Tibial nerve (tissue), 4 donors: ENCODE data around the gene TP63. TPM values are rescaled to one million over a fixed set of nuclear protein-coding genes. Genes with fewer than 3 reads are reported as not detected.

Experiments used
- DNase-seq, 2 donors: peaks; one replicate each; pipeline ENCODE4 v3.0.0-alpha.2; 2019; ENCODE audit warnings: low spot score in 2 of 2
- H3K27ac ChIP-seq, 4 donors: fragments of 200-600 bp; sonication (generic) in 3 of 4; one replicate each; pipeline ENCODE4 v1.5.1; 2017 to 2019; ENCODE audit warnings: mild to moderate bottlenecking in 1 of 4
- H3K27me3 ChIP-seq, 2 donors: fragments of 200-600 bp; sonication (generic) in 1 of 2; one replicate each; pipeline versions ENCODE4 v1.5.1 to v1.6.0; 2017 to 2019
- H3K36me3 ChIP-seq, 3 donors: fragments of 200-600 bp; sonication (generic); one replicate each; pipeline ENCODE4 v1.5.1; 2018 to 2019
- H3K4me1 ChIP-seq, 4 donors: fragments of 200-600 bp; sonication (generic) in 3 of 4; one replicate each; pipeline ENCODE4 v1.5.1; 2017 to 2019
- H3K4me3 ChIP-seq, 4 donors: fragments of 200-600 bp; sonication (generic) in 3 of 4; one replicate each; pipeline ENCODE4 v1.5.1; 2017 to 2019; ENCODE audit warnings: mild to moderate bottlenecking in 1 of 4, moderate library complexity in 1 of 4
- H3K9me3 ChIP-seq, 4 donors: fragments of 200-600 bp; sonication (generic) in 3 of 4; one replicate each; pipeline ENCODE4 v1.5.1; 2017 to 2019
- CTCF ChIP-seq, 5 experiments: fragments of 200-600 bp in 3 of 5; fragments of 450-650 bp in 2 of 5; sonication (generic) in 3 of 5; IDR thresholded peaks; one replicate each; pipeline ENCODE4 v1.5.1; 2016 to 2019; ENCODE audit warnings: antibody characterized with exemption in 5 of 5, mild to moderate bottlenecking in 3 of 5, moderate library complexity in 2 of 5
- EP300 ChIP-seq, 2 donors: sonication (generic); formaldehyde crosslinking; IDR thresholded peaks; one replicate each; pipeline ENCODE4 v1.6.1; 2017; ENCODE audit warnings: antibody characterized with exemption in 2 of 2, mild to moderate bottlenecking in 1 of 2
- POLR2A ChIP-seq, 2 donors: fragments of 450-650 bp; IDR thresholded peaks; one replicate each; pipeline ENCODE4 v1.6.1; 2017; ENCODE audit warnings: antibody characterized with exemption in 2 of 2, mild to moderate bottlenecking in 2 of 2, moderate library complexity in 2 of 2
- WGBS, 2 donors: methylation state at CpG; one replicate each; pipeline ENCODE4 v1.1.5; 2018; 5-methylcytosine and 5-hydroxymethylcytosine counted together
- total RNA-seq, 4 donors: library from RNA; depleted of rRNA; stranded (reverse); fragments of >200 nt; gene quantifications; one replicate each; pipeline ENCODE4 v1.1.0, GENCODE V29; 2016

Gene TP63
- total RNA-seq, 4 donors from 2014 or later, result 1.7 to 7.5 (median 4.2) TPM; not detected in 1

- 93 to 96% methylated on average over 3 of the region's 3 CpGs for WGBS, 2 donors
- DNase-seq, result no peak
- Histone ChIP-seq H3K9me3 (no peaks in the 10 kb centered on the region), H3K27me3 (no peaks in the 10 kb centered on the region), H3K4me1 (no peaks in the 10 kb centered on the region), H3K4me3 (no peak overlapping the region), H3K27ac (no peak overlapping the region), H3K36me3 (no peaks in the 10 kb centered on the region)
- no peak for TF ChIP-seq POLR2A (IDR thresholded peaks at IDR 0.05)
- no peak for TF ChIP-seq EP300 (IDR thresholded peaks at IDR 0.05)
- no peak for TF ChIP-seq CTCF (IDR thresholded peaks at IDR 0.05)
Observed at GRCh38 chr3:189853906-189854305, 222.7 kb downstream of the TP63 start.

- Histone ChIP-seq H3K9me3 (no peaks in the 10 kb centered on the region), H3K4me1 (no peaks in the 10 kb centered on the region), H3K36me3 (no peaks in the 10 kb centered on the region), H3K4me3 (no peak overlapping the region), H3K27me3 (no peaks in the 10 kb centered on the region), H3K27ac (no peak overlapping the region)
- no peak for DNase-seq
- WGBS, 2 donors, result 81% methylated on average over 4 of the region's 4 CpGs
- TF ChIP-seq CTCF (IDR thresholded peaks at IDR 0.05), result no peak
- no peak for TF ChIP-seq EP300 (IDR thresholded peaks at IDR 0.05)
- TF ChIP-seq POLR2A (IDR thresholded peaks at IDR 0.05), result no peak
Observed at GRCh38 chr3:189860296-189860695, 229.1 kb downstream of the TP63 start.

DNA sequence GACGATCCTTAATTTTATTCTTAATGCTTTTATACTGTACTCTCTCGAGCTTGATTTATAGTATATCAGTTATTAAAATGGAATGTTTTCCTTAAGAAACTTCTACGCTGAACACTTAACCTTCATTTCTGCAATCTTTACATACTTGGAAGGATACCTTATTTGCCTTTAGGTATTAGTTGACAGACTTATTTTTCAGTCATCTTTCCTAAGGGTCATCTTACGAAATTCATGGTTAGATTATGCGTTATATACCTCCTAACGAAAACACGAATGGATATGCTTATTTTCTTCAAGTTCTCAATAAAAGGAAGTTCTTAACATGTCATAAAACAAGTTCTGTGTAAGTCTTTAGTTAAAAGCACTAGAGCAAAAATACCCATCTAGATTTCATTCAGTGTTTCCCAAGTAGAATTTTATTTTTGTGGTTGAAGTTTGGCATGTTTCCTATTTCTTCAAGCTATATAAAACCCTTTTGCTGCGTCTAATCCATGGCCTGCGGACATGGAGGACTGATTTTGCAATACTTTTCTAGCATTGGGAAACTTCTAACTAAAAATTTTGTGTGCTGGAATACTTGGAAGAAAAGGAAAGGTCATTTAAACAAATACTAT is 231.3 kb downstream of the TP63 start:
- H3K4me1 ChIP-seq, result no peaks in the 10 kb centered on the region
- no peak for DNase-seq
- 70 to 91% methylated on average over 9 of the region's 9 CpGs for WGBS, 2 donors
- no peak overlapping the region for H3K4me3 ChIP-seq
- H3K27me3 ChIP-seq, result no peaks in the 10 kb centered on the region
- H3K36me3 ChIP-seq, result no peaks in the 10 kb centered on the region
- no peak for TF ChIP-seq EP300 (IDR thresholded peaks at IDR 0.05)
- TF ChIP-seq POLR2A (IDR thresholded peaks at IDR 0.05), result no peak
- TF ChIP-seq CTCF (IDR thresholded peaks at IDR 0.05), result no peak
- H3K9me3 ChIP-seq, result no peaks in the 10 kb centered on the region
- H3K27ac ChIP-seq, result no peak overlapping the region

GRCh38 chr3:189863031-189863430 is 231.8 kb downstream of the TP63 start:
- 76 to 87% methylated on average over 3 of the region's 3 CpGs for WGBS, 2 donors
- H3K27ac ChIP-seq, result peak overlapping the region in 1 of 4 donors; percentile 19
- no peaks in the 10 kb centered on the region for H3K9me3 ChIP-seq
- no peaks in the 10 kb centered on the region for H3K27me3 ChIP-seq
- H3K4me1 ChIP-seq, result no peaks in the 10 kb centered on the region
- H3K36me3 ChIP-seq, result no peaks in the 10 kb centered on the region
- TF ChIP-seq POLR2A (IDR thresholded peaks at IDR 0.05) (no peak), CTCF (IDR thresholded peaks at IDR 0.05) (no peak), EP300 (IDR thresholded peaks at IDR 0.05) (no peak)
- no peak overlapping the region for H3K4me3 ChIP-seq
- no peak for DNase-seq

- no peaks in the 10 kb centered on the region for H3K27me3 ChIP-seq
- H3K9me3 ChIP-seq, result peaks cover 0 to 5% (median 0%) of the 10 kb centered on the region in 4 donors
- no peak for TF ChIP-seq POLR2A (IDR thresholded peaks at IDR 0.05)
- no peak for TF ChIP-seq EP300 (IDR thresholded peaks at IDR 0.05)
- TF ChIP-seq CTCF (IDR thresholded peaks at IDR 0.05), result no peak
- no peak overlapping the region for H3K27ac ChIP-seq
- H3K36me3 ChIP-seq, result peaks cover 0 to 18% (median 0%) of the 10 kb centered on the region in 3 donors
- no peak for DNase-seq
- no peak overlapping the region for H3K4me3 ChIP-seq
- H3K4me1 ChIP-seq, result no peaks in the 10 kb centered on the region
- 96 to 98% methylated on average over 3 of the region's 3 CpGs for WGBS, 2 donors
Observed at GRCh38 chr3:189868061-189868460, 236.9 kb downstream of the TP63 start.
